Neural cell (in vitro differentiated cells): Measurements from ENCODE around the gene IL10. TPM values are rescaled to one million over a fixed set of nuclear protein-coding genes. Genes with fewer than 3 reads are reported as not detected.

ENCODE experiments used
- H2AFZ ChIP-seq: fragments of 200-600, 300-800 bp; sonication (generic), shearing (Covaris generic); 2 replicates; pipeline ENCODE4 v1.6.0; 2014; ENCODE audit warnings: low read depth, mild to moderate bottlenecking, antibody characterized with exemption, low read length, moderate library complexity
- H3F3A ChIP-seq: fragments of 200-600 bp; shearing (Covaris generic); 2 replicates; pipeline ENCODE4 v1.6.1; 2016; ENCODE audit warnings: mild to moderate bottlenecking, moderate library complexity, mixed read lengths, antibody characterized with exemption, low read length; ENCODE audit not compliant: insufficient read depth, poor library complexity, severe bottlenecking
- H3K27ac ChIP-seq: fragments of 200-600, 300-800 bp; sonication (generic), shearing (Covaris generic); 2 replicates; pipeline ENCODE4 v1.5.1; 2014; ENCODE audit warnings: mild to moderate bottlenecking, low read length, moderate library complexity
- H3K27me3 ChIP-seq: fragments of 300-800, 200-600 bp; sonication (generic), shearing (Covaris generic); 2 replicates; pipeline ENCODE4 v1.6.0; 2014; ENCODE audit warnings: mild to moderate bottlenecking, low read depth, low read length, moderate library complexity; ENCODE audit not compliant: insufficient read depth
- H3K36me3 ChIP-seq: fragments of 300-800, 200-600 bp; sonication (generic), shearing (Covaris generic); 2 replicates; pipeline ENCODE4 v1.5.1; 2014; ENCODE audit warnings: mild to moderate bottlenecking, antibody characterized with exemption, low read length, moderate library complexity; ENCODE audit not compliant: insufficient read depth
- H3K4me2 ChIP-seq: fragments of 300-800, 200-600 bp; sonication (generic), shearing (Covaris generic); 2 replicates; pipeline ENCODE4 v1.6.0; 2014; ENCODE audit warnings: mild to moderate bottlenecking, low read length
- H3K4me3 ChIP-seq: fragments of 300-800, 200-600 bp; sonication (generic), shearing (Covaris generic); 2 replicates; pipeline ENCODE4 v1.5.1; 2014; ENCODE audit warnings: mild to moderate bottlenecking, low read length, moderate library complexity
- H3K79me2 ChIP-seq: fragments of 200-600 bp; shearing (Covaris generic); replicated peaks from 2 replicates; pipeline ENCODE4 v1.6.0; 2014; ENCODE audit warnings: mild to moderate bottlenecking, low read length, moderate library complexity; ENCODE audit not compliant: insufficient read depth
- H3K9ac ChIP-seq: fragments of 300-800, 200-600 bp; sonication (generic), shearing (Covaris generic); 2 replicates; pipeline ENCODE4 v1.6.1; 2016; ENCODE audit warnings: mild to moderate bottlenecking, low read length, mixed read lengths
- H3K9me2 ChIP-seq: fragments of 200-600 bp; shearing (Covaris generic); 2 replicates; pipeline ENCODE4 v1.6.1; 2016; ENCODE audit warnings: mild to moderate bottlenecking, low read length, mixed read lengths; ENCODE audit not compliant: insufficient read depth
- H3K9me3 ChIP-seq: fragments of 200-600, 300-800 bp; sonication (generic), shearing (Covaris generic); 2 replicates; pipeline ENCODE4 v1.6.1; 2016; ENCODE audit warnings: mild to moderate bottlenecking, mixed run types, low read length, moderate library complexity, mixed read lengths
- H4K20me1 ChIP-seq: fragments of 200-600 bp; shearing (Covaris generic); 2 replicates; pipeline ENCODE4 v1.6.1; 2016; ENCODE audit warnings: mild to moderate bottlenecking, mixed run types; ENCODE audit not compliant: insufficient read depth
- CTCF ChIP-seq: fragments of 450-650 bp; IDR thresholded peaks from 2 replicates; pipeline ENCODE4 v1.5.1; 2014; ENCODE audit warnings: antibody characterized with exemption, mild to moderate bottlenecking, moderate library complexity; ENCODE audit not compliant: poor library complexity, severe bottlenecking
- EP300 ChIP-seq: fragments of 450-650 bp; conservative IDR thresholded peaks from 2 replicates; pipeline ENCODE4 v1.6.1; 2014; ENCODE audit warnings: antibody characterized with exemption, mild to moderate bottlenecking, moderate library complexity; ENCODE audit not compliant: poor library complexity, severe bottlenecking
- EZH2 ChIP-seq: fragments of 200-600, 300-800 bp; shearing (Covaris generic), sonication (generic); IDR thresholded peaks from 2 replicates; pipeline ENCODE4 v1.6.1; 2014; ENCODE audit warnings: antibody characterized with exemption, low read length, borderline replicate concordance, mild to moderate bottlenecking; ENCODE audit not compliant: insufficient read depth, poor library complexity, severe bottlenecking
- MXI1 ChIP-seq: fragments of 450-650 bp; conservative IDR thresholded peaks from 2 replicates; pipeline ENCODE4 v1.6.1; 2014; ENCODE audit warnings: antibody characterized with exemption, mild to moderate bottlenecking; ENCODE audit not compliant: poor library complexity, severe bottlenecking
- POLR2AphosphoS5 ChIP-seq: IDR thresholded peaks from 2 replicates; pipeline ENCODE4 v1.6.1; 2012
- RAD21 ChIP-seq: fragments of 450-650 bp; conservative IDR thresholded peaks from 2 replicates; pipeline ENCODE4 v1.6.1; 2014; ENCODE audit warnings: antibody characterized with exemption, mild to moderate bottlenecking, moderate library complexity
- SMC3 ChIP-seq: fragments of 450-650 bp; conservative IDR thresholded peaks from 2 replicates; pipeline ENCODE4 v1.6.1; 2014; ENCODE audit warnings: antibody characterized with exemption, mild to moderate bottlenecking, moderate library complexity; ENCODE audit not compliant: poor library complexity
- TAF1 ChIP-seq: IDR thresholded peaks from 2 replicates; pipeline ENCODE4 v1.6.1; 2012; ENCODE audit warnings: low read depth
- polyA plus RNA-seq: library from polyadenylated mRNA; depleted of rRNA; stranded (reverse); fragments of >200 nt; gene quantifications from 2 replicates; pipeline ENCODE4 v1.2.3, GENCODE V29; 2014
- TF ChIP-seq, protein P1 (sequence below): IDR thresholded peaks from 2 replicates; pipeline ENCODE4 v1.6.1; 2012; ENCODE audit warnings: borderline replicate concordance

IL10 gene
- polyA plus RNA-seq, 1 donor from 2014 or later = not detected

DNA sequence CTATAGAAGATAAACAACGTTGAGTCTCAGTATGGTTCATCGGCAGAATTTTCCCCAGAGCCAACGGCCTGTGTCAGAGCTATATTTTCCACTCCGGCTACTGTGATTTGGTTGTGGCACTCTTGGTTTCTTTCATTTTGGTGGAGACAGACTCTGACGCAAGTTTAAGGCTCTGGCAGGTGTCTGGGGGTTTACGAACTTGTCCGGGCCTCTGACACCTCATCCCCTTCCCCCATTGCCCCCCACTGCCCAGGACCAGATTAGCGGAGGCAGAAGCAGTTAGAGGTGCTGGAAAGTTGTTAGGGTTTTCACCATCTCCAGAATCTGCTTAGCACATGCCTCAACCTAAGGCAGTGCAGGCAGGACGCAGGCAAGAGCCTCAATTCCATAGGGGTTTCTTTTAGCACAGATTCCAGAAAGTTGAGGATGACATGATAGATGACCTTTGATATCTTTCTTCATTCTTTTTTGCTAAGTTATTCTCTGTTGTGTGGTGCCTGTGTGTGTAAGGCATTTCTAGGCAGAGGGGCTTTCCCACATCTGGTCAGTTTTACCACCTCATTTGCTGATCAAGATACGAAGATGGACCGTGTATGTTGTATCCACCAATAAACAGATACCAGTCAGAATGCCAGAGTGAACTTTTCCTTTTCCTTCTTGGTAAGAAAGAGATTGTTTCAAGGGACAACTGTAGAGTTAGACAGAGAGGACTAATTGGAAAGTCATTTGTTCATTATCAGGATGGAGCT, 18.4 kb upstream of the IL10 start:
- TF ChIP-seq CTCF (no peak), EP300 (no peak), SMC3 (no peak)
- Histone ChIP-seq H3K79me2 (no peaks in the 10 kb centered on the region), H4K20me1 (no peaks in the 10 kb centered on the region), H3K4me3 (no peak overlapping the region), H3K9ac (no peak overlapping the region), H3K4me2 (no peak overlapping the region), H3K27ac (no peak overlapping the region), H3K9me2 (no peaks in the 10 kb centered on the region), H3K36me3 (no peaks in the 10 kb centered on the region), H2AFZ (no peak overlapping the region), H3F3A (no peaks in the 10 kb centered on the region), H3K9me3 (no peaks in the 10 kb centered on the region), H3K27me3 (no peaks in the 10 kb centered on the region)

DNA sequence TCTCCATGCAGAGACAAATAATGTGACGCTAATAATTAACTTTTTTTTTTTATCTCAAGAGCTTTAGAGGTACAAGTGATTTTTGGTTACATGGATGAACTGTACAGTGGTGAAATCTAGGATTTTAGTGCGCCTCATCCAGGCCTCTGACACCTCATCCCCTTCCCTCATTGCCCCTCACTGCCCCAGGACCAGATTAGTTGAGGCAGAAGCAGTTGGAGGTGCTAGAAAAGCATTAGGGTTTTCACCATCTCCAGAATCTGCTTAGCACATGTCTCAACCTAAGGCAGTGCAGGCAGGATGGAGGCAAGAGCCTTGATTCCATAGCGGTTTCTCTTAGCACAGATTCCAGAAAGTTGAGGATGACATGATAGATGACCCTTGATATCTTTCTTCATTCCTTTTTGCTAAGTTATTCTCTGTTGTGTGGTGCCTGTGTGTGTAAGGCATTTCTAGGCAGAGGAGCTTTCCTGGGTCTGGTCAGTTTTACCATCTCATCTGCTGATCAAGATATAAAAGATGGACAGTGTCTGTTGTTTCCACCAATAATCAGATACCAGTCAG, 16.3 kb upstream of the IL10 start:
- TF ChIP-seq POLR2AphosphoS5 = no peak
- no peak for TF ChIP-seq RAD21
- TF ChIP-seq CTCF = no peak
- no peak for TF ChIP-seq TAF1
- TF ChIP-seq SMC3 = no peak
- no peaks in the 10 kb centered on the region for H3K9me2 ChIP-seq
- H3F3A ChIP-seq = no peaks in the 10 kb centered on the region

DNA sequence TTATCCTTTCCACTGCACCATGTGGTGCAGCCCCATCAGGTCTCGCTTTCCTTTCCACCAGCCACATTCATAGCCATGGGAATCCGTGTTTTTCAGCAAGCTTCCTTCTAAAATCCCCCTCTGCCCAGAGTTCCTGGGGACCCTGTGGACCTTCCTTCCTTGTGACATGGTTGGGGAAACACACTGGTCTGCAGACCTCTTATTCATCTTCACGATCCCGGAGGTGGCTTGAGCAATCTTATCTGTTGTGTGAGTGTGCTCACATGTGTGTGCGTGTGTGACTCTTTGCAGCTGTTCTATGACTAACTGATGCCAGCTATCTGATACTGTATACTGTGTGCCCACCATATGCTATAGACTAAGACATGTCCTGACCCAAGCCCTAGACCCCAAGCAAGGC, 15.6 kb upstream of the IL10 start:
- no peaks in the 10 kb centered on the region for H3K36me3 ChIP-seq
- no peak overlapping the region for H3K4me3 ChIP-seq
- H3K4me2 ChIP-seq = no peak overlapping the region
- TF ChIP-seq SMC3 (no peak), MXI1 (no peak), TAF1 (no peak), EP300 (no peak), RAD21 (no peak), CTCF (no peak), POLR2AphosphoS5 (no peak), EZH2 (no peak)
- TF ChIP-seq, protein P1, sequence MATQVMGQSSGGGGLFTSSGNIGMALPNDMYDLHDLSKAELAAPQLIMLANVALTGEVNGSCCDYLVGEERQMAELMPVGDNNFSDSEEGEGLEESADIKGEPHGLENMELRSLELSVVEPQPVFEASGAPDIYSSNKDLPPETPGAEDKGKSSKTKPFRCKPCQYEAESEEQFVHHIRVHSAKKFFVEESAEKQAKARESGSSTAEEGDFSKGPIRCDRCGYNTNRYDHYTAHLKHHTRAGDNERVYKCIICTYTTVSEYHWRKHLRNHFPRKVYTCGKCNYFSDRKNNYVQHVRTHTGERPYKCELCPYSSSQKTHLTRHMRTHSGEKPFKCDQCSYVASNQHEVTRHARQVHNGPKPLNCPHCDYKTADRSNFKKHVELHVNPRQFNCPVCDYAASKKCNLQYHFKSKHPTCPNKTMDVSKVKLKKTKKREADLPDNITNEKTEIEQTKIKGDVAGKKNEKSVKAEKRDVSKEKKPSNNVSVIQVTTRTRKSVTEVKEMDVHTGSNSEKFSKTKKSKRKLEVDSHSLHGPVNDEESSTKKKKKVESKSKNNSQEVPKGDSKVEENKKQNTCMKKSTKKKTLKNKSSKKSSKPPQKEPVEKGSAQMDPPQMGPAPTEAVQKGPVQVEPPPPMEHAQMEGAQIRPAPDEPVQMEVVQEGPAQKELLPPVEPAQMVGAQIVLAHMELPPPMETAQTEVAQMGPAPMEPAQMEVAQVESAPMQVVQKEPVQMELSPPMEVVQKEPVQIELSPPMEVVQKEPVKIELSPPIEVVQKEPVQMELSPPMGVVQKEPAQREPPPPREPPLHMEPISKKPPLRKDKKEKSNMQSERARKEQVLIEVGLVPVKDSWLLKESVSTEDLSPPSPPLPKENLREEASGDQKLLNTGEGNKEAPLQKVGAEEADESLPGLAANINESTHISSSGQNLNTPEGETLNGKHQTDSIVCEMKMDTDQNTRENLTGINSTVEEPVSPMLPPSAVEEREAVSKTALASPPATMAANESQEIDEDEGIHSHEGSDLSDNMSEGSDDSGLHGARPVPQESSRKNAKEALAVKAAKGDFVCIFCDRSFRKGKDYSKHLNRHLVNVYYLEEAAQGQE = no peak
- H3K27ac ChIP-seq = no peak overlapping the region
- no peaks in the 10 kb centered on the region for H3F3A ChIP-seq
- no peak overlapping the region for H2AFZ ChIP-seq
- no peaks in the 10 kb centered on the region for H4K20me1 ChIP-seq
- H3K79me2 ChIP-seq = no peaks in the 10 kb centered on the region
- no peaks in the 10 kb centered on the region for H3K27me3 ChIP-seq
- no peak overlapping the region for H3K9ac ChIP-seq
- no peaks in the 10 kb centered on the region for H3K9me2 ChIP-seq
- no peaks in the 10 kb centered on the region for H3K9me3 ChIP-seq

More for the DNA sequence above, 16.3 kb upstream of the IL10 start:
- Histone ChIP-seq H3K27ac (no peak overlapping the region), H3K9me3 (no peaks in the 10 kb centered on the region), H4K20me1 (no peaks in the 10 kb centered on the region), H3K36me3 (no peaks in the 10 kb centered on the region), H2AFZ (no peak overlapping the region), H3K4me3 (no peak overlapping the region), H3K4me2 (no peak overlapping the region), H3K27me3 (no peaks in the 10 kb centered on the region), H3K9ac (no peak overlapping the region), H3K79me2 (no peaks in the 10 kb centered on the region)
